NCI-H2227 treated with DMSO at 0.1 percent for 48 hours (cell line): ENCODE data around the gene TESK2.
"Not testable (repeated sequence)": the region's sequence is repeated elsewhere in the genome, so short reads cannot be mapped to it uniquely, and the experiment has no call there.

Experiments
- DNase-seq: peaks from one replicate; lab custom pipeline; 2025; lab: John Stamatoyannopoulos, UW

Gene TESK2

GRCh38 chr1:45490626-45491486 is at the start of gene TESK2:
TESK2 (minus strand) TSS chr1:45491163; CDS start chr1:45457785, 33,378 bp downstream.
- DNase-seq, result peak; percentile 100

- DNase-seq, result no peak
These were observed 45.9 kb upstream of the TESK2 start for GRCh38 chr1:45536886-45537285.

- no peak for DNase-seq
These were observed 45.2 kb upstream of the TESK2 start for GRCh38 chr1:45535988-45536766.

GRCh38 chr1:45531873-45532272 is 40.9 kb upstream of the TESK2 start:
- no peak for DNase-seq

GRCh38 chr1:45530632-45531135 is 39.7 kb upstream of the TESK2 start:
- DNase-seq, result no peak

GRCh38 chr1:45526135-45526644 is 35.2 kb upstream of the TESK2 start:
- DNase-seq, result no peak

- DNase-seq, result not testable (repeated sequence)
These were observed 33.0 kb upstream of the TESK2 start for GRCh38 chr1:45523975-45524374.

- DNase-seq, result not testable (repeated sequence)
These were observed 32.6 kb upstream of the TESK2 start for GRCh38 chr1:45523516-45523915.

GRCh38 chr1:45522324-45523104 is 31.6 kb upstream of the TESK2 start:
- DNase-seq, result no peak

GRCh38 chr1:45521413-45522323 is 30.7 kb upstream of the TESK2 start, which contains the start of gene PRDX1:
PRDX1 (minus strand) TSS chr1:45521884; CDS start chr1:45519043, 2,841 bp downstream.
- DNase-seq, result peak; percentile 95

- DNase-seq, result not testable (repeated sequence)
These were observed 28.8 kb upstream of the TESK2 start for GRCh38 chr1:45519774-45520173.

- no peak for DNase-seq
These were observed 27.9 kb upstream of the TESK2 start for GRCh38 chr1:45518910-45519309.

GRCh38 chr1:45518366-45518765 is 27.4 kb upstream of the TESK2 start:
- DNase-seq, result not testable (repeated sequence)

- no peak for DNase-seq
These were observed 25.5 kb upstream of the TESK2 start for GRCh38 chr1:45516465-45516864.

- DNase-seq, result no peak
These were observed 25.1 kb upstream of the TESK2 start for GRCh38 chr1:45516036-45516435.

- DNase-seq, result not testable (repeated sequence)
These were observed 22.7 kb upstream of the TESK2 start for GRCh38 chr1:45513532-45514260.

- DNase-seq, result peak; percentile 32
These were observed 21.7 kb upstream of the TESK2 start for GRCh38 chr1:45512641-45513054.

- no peak for DNase-seq
These were observed 20.1 kb upstream of the TESK2 start for GRCh38 chr1:45510972-45511527.
